HG03064 (cell line): ENCODE data around the gene ORC2.

Experiments
- ATAC-seq: cut with Tn5 transposase; IDR thresholded peaks from one replicate; pipeline ENCODE4 v1.9.1; 2021; ENCODE audit warnings: low read depth; ENCODE audit not compliant: unreplicated experiment

Gene ORC2

DNA sequence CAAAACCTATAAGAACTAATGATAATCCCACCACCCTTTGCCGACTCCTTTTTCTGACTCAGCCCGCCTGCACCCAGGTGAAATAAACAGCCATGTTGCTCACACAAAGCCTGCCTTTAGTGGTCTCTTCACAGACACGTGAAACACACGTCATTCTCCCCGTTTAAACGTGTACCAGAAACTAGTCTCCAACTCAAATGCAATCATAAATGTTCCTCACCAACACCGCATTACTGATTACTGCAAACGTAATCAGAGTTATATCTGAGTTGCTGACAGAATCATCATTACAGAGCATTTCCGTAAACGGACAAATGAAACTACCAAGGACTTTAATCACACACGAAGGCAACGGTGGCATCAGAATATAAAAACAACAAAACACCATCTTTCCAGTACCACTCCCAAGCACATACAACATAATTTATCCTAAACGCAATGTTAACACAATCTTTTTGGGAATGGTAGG is 100.9 kb downstream of the ORC2 start:
- ATAC-seq, result no peak

DNA sequence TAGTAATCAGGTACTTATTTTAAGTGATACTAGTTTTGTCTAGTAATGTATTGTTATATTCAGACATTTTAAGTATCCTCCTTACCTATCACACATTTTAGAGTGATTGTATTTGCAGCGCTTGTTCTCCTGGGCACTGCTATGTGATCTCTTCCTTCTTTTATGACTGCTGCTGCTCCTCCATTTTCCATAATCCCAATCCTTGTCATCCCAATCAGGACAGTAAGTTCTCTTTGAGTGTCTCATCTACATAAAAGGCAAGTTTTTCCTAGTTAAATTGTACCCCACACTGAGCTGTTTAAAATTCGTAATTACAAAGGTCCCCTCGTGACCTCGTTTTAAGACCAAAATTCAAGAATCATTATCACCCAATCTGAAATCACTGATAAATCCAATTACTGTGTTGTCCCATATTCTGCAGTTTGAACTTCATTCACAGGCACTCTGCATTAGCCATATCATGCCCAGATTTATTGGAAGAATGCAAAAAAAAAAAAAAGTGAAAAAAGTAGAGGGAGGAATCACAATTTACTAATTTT is 101.8 kb downstream of the ORC2 start:
- ATAC-seq, result no peak

DNA sequence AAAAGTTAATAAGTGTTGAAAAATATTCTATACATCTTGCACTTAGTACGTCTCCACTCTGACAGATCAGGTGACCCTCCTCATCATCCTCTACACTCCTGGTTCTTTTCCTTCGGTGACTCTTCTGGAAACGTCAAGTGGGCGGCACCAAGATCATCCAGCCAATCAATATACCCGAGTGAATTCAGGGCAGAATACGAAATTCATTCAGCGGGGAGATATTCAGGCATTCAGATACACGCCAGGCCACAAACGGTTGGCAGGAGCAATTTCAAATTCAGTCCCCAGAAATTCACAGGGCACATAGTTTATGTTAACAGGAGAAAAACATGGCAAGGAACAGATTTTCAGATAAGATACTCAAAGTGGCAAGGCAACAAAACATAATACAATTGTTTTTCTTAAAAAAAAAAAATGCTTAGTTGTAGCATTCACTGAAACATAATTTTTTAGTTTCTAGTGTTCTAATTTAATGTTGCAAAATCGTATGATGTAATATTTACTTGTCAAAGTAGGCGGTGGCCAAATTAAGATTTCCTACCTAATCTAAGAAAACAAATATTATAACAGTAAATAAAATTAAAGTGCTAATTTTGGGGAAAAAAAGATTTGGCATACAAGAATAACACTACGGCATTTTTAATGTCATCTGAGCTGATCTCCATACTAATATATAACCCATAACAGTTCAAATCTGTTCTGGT is 103.2 kb downstream of the ORC2 start:
- ATAC-seq, result no peak
